SK-N-MC (cell line): ENCODE results near the gene CLEC2D.

Source experiments
- EZH2 ChIP-seq: fragments of 200-600 bp; sonication (generic); IDR thresholded peaks from one replicate; pipeline ENCODE4 v1.6.1; 2017; ENCODE audit warnings: antibody characterized with exemption
- FOXP2 ChIP-seq: optimal IDR thresholded peaks from 2 replicates; pipeline ENCODE3; 2011; ENCODE audit warnings: mild to moderate bottlenecking, moderate library complexity; ENCODE audit not compliant: insufficient read depth; ENCODE audit errors: extremely low read length, control extremely low read depth
- POLR2AphosphoS5 ChIP-seq: IDR thresholded peaks from 2 replicates; pipeline ENCODE4 v1.6.1; 2012; ENCODE audit warnings: mild to moderate bottlenecking, low read depth, low read length, borderline replicate concordance

GRCh38 chr12:9662488-9662887 is 7.0 kb upstream of the CLEC2D start:
- TF ChIP-seq POLR2AphosphoS5 (no peak), EZH2 (no peak), FOXP2 (no peak)
